GM18520 (cell line): ENCODE measurements around the gene AGA.
A peak's percentile ranks its signal among the peaks of the same experiment; 100 is the strongest.

Source experiments
- ATAC-seq: cut with Tn5 transposase; IDR thresholded peaks from one replicate; pipeline ENCODE4 v1.9.1; 2021; ENCODE audit not compliant: unreplicated experiment

Gene AGA

GRCh38 chr4:177441803-177442622 lies at the start of gene AGA:
AGA (minus strand) TSS chr4:177442437; CDS start chr4:177442375, 62 bp downstream.
- peak; percentile 85 for ATAC-seq

DNA sequence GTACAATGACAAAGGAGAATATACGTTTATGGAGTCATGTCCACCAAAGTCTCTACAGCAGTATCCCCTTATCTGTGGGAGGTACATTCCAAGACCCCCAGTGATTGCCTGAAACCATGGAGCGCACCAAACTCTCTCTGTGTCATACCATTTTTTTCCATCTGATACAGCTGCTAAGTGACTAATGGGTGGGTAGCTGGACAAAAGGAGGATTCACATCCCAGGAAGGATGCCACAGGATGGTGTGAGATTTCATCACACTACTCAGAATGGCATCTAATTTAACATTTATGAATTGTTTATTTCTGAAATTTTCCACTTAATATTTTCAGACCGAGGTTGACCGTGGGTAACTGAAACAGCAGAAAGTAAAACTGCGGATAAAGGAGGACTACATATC lies 49.8 kb upstream of the AGA start:
- ATAC-seq: no peak

GRCh38 chr4:177490769-177491168 lies 48.5 kb upstream of the AGA start:
- ATAC-seq: no peak

GRCh38 chr4:177489471-177490246 lies 47.4 kb upstream of the AGA start:
- no peak for ATAC-seq

DNA sequence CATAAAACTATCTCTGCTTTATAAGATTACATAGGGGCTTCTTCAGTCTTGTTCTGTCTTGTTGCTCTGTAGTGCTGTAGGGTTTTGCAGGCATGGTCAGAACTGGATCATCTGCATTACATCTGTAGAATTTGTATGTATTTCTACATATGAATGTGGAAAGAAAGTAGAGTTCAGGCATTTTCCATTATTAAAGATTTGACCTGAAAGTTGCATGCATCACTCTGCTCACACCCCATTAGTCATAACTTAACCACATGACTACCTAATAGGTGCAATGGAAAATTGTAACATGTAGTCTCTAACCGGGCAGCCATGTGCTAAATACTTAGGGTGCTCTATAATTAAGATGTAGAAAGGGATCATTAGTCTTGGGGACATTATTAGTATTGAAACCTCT lies 45.7 kb upstream of the AGA start:
- ATAC-seq: no peak

DNA sequence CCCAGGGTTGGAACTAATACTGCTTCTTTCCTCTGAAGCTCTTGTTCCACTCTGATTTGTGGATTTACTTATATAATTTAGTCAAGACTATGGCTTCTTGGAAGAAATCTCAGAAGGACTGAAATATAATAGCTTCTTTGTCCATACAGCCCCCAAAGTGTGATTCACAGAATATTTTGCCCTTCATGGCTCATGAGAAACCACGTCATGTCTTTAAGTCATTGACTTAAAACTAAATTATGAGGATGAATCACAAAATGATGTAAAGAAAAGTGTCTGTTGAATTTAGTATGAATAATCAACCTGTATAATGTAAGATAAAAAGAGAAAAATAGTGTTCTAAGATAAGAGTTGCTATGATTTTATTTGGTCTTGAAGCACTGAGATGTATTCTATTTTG lies 43.3 kb upstream of the AGA start:
- ATAC-seq: no peak

DNA sequence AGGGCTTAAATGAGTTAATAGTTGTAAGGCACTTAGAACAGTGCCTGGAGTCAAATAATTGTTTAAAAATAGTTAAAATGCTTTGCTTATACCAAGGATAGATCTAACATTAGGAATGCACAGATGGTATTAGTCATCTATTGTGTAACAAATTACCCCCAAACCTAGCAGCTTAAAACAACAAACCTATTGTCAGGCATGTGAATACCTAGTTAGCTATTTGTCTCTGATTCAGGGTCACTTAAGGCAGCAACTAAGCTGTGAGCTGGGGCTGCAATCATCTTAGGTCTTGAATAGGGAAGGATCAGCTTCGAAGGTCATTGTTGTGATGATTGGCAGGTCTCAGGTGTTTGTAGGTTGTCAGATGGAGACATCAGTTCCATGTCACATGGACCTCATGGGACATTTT lies 42.4 kb upstream of the AGA start:
- ATAC-seq: no peak

- ATAC-seq: no peak
Measured at GRCh38 chr4:177483760-177484159, 41.5 kb upstream of the AGA start.

GRCh38 chr4:177483271-177483670 lies 41.0 kb upstream of the AGA start:
- no peak for ATAC-seq

- ATAC-seq: no peak
Measured at GRCh38 chr4:177482367-177482766, 40.1 kb upstream of the AGA start.

DNA sequence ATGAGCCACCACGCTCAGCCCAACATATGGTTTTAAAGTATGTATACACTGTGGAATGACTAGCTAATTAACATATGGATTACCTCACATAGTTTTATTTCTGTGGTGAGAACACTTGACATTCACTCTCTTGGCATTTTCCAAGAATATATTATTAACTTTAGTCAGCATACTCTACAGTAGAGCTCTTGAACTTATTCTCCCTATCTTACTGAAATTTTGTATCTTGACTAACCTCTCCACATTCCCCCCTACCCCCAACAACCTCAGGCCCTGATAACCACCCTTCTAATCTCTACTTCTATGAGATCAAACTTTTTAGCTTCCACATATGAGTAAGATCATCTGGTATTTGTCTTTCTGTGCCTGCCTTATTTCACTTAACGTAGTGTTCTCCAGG lies 38.6 kb upstream of the AGA start:
- no peak for ATAC-seq

DNA sequence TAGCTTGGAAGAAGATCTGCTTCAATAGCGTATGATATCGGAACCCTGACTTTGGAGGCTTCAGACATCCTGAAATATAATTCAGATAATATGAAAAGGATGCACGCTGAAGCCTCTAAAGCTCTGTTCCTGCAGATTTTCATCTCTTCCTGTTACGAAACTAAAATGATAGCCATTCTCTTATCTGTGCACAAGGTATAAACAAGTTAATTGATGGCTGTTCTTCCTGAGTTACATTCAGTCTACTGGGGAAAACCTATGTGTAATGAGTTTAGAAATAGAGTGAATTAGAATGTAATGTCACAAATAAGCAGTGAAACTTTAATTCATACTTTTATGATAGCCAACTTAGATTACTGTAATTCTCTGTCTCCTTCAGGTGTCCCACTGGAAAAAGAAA lies 36.8 kb upstream of the AGA start:
- ATAC-seq: no peak

DNA sequence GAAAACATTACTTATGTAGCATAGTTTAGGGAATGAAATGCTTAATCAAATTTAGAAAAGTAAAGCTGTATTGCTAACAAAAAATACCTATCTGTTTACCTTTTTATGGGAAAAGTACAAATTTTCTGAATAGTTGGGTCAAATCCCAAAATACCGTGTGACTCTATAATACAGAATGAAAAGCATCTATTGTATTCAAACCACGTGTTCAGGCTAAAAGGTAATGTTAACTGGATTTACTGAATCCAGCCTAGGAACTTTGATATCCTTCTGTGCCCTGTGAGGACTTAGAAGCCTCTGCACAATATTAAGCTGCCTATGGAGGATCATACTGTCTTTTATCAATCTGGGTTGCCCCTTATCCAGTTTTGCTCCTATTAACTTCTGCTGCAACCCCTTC lies 36.3 kb upstream of the AGA start:
- ATAC-seq: no peak

GRCh38 chr4:177473991-177474390 lies 31.8 kb upstream of the AGA start:
- no peak for ATAC-seq

DNA sequence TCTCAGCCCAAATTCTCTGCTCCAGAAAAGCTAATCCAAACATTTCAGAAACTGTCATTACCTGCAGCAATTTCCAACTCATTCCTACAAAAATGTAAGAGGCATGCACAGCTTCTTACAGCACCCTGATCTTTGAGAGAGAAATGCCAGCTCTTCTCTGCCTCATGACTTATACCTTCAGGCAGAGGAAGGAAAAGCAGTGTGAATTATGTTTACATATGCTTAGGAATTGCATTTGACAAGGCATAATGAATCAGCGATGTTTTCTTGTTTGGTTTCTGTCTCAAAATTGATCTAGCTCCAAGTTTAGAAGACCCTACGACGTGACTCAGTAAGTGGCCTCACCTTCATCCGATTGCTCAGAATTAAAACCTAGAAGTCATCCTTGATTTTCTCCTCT lies 21.8 kb upstream of the AGA start:
- ATAC-seq: no peak

- no peak for ATAC-seq
Measured at GRCh38 chr4:177461606-177462005, 19.4 kb upstream of the AGA start.

DNA sequence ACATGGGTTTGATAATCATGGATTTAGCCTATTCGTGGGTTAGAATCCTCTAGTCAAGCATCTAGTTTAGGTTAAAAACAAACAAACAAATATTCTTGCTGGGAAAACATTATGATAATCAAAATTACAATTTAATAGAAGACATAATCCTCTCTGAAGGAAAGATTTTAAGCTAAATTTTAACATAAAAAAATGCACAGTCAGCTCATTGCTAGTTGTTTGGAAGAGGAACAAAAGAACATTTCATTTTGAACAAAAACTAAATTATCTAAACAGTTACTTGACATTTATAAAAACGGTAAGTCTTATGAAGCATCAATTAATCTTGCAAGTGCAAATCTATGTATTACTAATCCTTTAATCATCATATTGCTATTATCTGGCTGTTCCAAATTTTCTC lies 18.2 kb upstream of the AGA start:
- ATAC-seq: no peak

DNA sequence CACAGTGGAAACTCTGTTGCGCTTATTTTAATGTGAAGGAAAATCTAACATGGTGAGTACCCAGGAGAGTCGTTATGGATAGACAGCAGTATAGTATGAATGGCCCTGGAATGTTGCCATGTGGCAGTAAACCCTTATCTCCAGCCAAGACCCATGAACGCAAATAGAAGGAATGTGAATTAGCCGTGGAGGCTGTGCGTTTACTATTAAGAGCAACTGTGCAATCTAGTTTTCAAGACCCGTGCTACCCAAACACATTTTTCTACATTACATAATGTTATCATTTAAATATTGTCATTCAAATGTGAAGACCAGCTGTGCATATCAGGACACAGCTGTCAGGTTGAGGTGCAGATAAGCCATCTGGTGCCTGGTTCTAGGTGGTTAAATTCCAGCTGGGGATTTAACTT lies 13.3 kb upstream of the AGA start:
- ATAC-seq: no peak

- ATAC-seq: no peak
Measured at GRCh38 chr4:177453116-177453515, 10.9 kb upstream of the AGA start.

DNA sequence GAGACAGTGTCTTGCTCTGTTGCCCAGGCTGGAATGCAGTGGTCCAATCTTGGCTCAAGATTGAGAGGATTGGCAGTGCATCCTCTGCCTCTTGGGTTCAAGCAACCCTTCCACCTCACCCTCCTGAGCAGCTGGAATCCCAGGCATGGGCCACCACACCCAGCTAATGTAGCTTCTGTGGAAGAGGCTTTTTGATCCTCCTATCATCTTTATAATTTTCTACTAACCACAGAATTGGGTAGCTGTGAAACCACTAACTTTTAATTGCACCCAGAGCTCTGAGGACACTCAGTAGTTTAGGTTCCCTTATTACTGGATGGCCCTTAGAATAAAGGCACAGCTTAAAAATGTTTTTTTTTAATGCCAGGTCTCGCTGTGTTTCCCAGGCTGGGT lies 8.9 kb upstream of the AGA start:
- ATAC-seq: no peak

GRCh38 chr4:177450426-177451107 lies 8.3 kb upstream of the AGA start:
- no peak for ATAC-seq

- ATAC-seq: no peak
Measured at GRCh38 chr4:177448850-177449249, 6.6 kb upstream of the AGA start.
